Neuron (in vitro differentiated cells): Measurements from ENCODE around the gene IARS1.

Experiments
- H2AFZ ChIP-seq: one replicate; pipeline ENCODE4 v1.6.1; 2013; ENCODE audit warnings: low read depth, mild to moderate bottlenecking, inconsistent platforms, low read length, moderate library complexity
- H3K27me3 ChIP-seq: one replicate; pipeline ENCODE4 v1.6.1; 2013; ENCODE audit warnings: low read length; ENCODE audit not compliant: insufficient read depth
- H3K36me3 ChIP-seq: one replicate; pipeline ENCODE4 v1.6.1; 2013; ENCODE audit warnings: low read length; ENCODE audit not compliant: insufficient read depth
- H3K4me1 ChIP-seq: one replicate; pipeline ENCODE4 v1.6.1; 2013; ENCODE audit warnings: low read length; ENCODE audit not compliant: insufficient read depth
- H3K4me3 ChIP-seq: 2 replicates; pipeline ENCODE4 v1.5.1; 2013; ENCODE audit warnings: mild to moderate bottlenecking, low read length, moderate library complexity
- H3K9me3 ChIP-seq: one replicate; pipeline ENCODE4 v1.6.1; 2013; ENCODE audit warnings: low read length

The IARS1 gene

DNA sequence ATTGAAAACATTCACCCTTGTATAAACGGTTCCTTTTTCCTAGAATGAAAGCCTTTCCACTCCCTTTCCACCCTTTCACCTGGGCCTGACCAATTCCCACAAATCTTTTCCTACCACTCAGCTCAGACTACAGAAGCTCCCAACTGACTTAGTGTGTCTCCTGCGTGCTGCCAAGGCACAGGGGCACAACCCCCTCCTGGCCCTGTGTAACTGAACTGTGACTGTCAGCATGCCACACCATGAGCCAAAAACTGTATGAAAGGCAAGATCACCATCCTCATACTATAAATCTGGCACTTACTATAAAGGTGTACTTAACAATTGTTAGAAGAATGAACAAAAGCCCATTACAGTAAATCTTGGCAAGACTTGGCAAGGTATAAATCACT, 20.1 kb upstream of the IARS1 start:
- no peaks in the 10 kb centered on the region for H3K4me1 ChIP-seq
- H3K9me3 ChIP-seq: no peaks in the 10 kb centered on the region
- no peak overlapping the region for H3K4me3 ChIP-seq
- peaks cover 83% of the 10 kb centered on the region for H3K36me3 ChIP-seq
- no peak overlapping the region for H2AFZ ChIP-seq
- no peaks in the 10 kb centered on the region for H3K27me3 ChIP-seq

GRCh38 chr9:92312887-92313623, 19.6 kb upstream of the IARS1 start:
- H3K27me3 ChIP-seq: no peaks in the 10 kb centered on the region
- no peak overlapping the region for H2AFZ ChIP-seq
- H3K4me1 ChIP-seq: no peaks in the 10 kb centered on the region
- H3K4me3 ChIP-seq: no peak overlapping the region
- H3K9me3 ChIP-seq: no peaks in the 10 kb centered on the region
- peaks cover 83% of the 10 kb centered on the region for H3K36me3 ChIP-seq

- H3K4me1 ChIP-seq: no peaks in the 10 kb centered on the region
- peaks cover 83% of the 10 kb centered on the region for H3K36me3 ChIP-seq
- no peaks in the 10 kb centered on the region for H3K9me3 ChIP-seq
- no peaks in the 10 kb centered on the region for H3K27me3 ChIP-seq
- no peak overlapping the region for H3K4me3 ChIP-seq
- H2AFZ ChIP-seq: no peak overlapping the region
These were observed 17.1 kb upstream of the IARS1 start for GRCh38 chr9:92310562-92310961.

DNA sequence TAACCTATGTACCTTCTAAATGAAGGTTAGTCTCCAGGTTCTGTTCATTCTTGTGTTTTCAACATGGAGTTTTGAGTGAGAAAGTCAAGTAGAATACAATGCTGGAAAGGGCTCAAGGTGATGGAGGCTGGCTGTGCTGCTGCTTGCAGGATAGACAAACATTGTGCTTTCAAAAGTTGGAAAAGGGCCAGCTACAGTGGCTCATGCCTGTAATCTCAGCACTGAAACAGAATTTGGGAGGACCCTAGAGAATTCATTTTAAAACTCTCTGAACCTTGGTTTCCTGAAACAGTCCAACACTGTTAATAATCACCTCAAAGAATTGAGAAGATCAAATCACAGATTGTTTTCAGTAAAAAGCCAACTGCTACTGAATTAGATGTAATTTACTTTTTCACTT, 15.4 kb upstream of the IARS1 start:
- H3K36me3 ChIP-seq: peaks cover 88% of the 10 kb centered on the region
- H3K27me3 ChIP-seq: no peaks in the 10 kb centered on the region
- no peak overlapping the region for H2AFZ ChIP-seq
- no peak overlapping the region for H3K4me3 ChIP-seq
- H3K9me3 ChIP-seq: no peaks in the 10 kb centered on the region
- H3K4me1 ChIP-seq: no peaks in the 10 kb centered on the region

- no peak overlapping the region for H2AFZ ChIP-seq
These were observed 7.4 kb upstream of the IARS1 start for GRCh38 chr9:92300936-92301335.

GRCh38 chr9:92299116-92299515, 5.6 kb upstream of the IARS1 start:
- peaks cover 66% of the 10 kb centered on the region for H3K36me3 ChIP-seq
- no peaks in the 10 kb centered on the region for H3K9me3 ChIP-seq
- H3K4me1 ChIP-seq: peaks cover 13% of the 10 kb centered on the region
- H3K27me3 ChIP-seq: no peaks in the 10 kb centered on the region
- H3K4me3 ChIP-seq: no peak overlapping the region
- no peak overlapping the region for H2AFZ ChIP-seq

More at GRCh38 chr9:92300936-92301335, 7.4 kb upstream of the IARS1 start:
- Histone ChIP-seq H3K27me3 (no peaks in the 10 kb centered on the region), H3K9me3 (no peaks in the 10 kb centered on the region), H3K4me1 (no peaks in the 10 kb centered on the region), H3K36me3 (peaks cover 83% of the 10 kb centered on the region), H3K4me3 (no peak overlapping the region)

GRCh38 chr9:92298036-92298435, 4.5 kb upstream of the IARS1 start:
- H3K27me3 ChIP-seq: no peaks in the 10 kb centered on the region
- no peaks in the 10 kb centered on the region for H3K9me3 ChIP-seq
- H3K4me3 ChIP-seq: no peak overlapping the region
- H3K36me3 ChIP-seq: peaks cover 56% of the 10 kb centered on the region
- H3K4me1 ChIP-seq: peaks cover 13% of the 10 kb centered on the region
- H2AFZ ChIP-seq: no peak overlapping the region

- Histone ChIP-seq H3K9me3 (no peaks in the 10 kb centered on the region), H2AFZ (no peak overlapping the region), H3K4me1 (peaks cover 18% of the 10 kb centered on the region), H3K27me3 (no peaks in the 10 kb centered on the region), H3K4me3 (no peak overlapping the region), H3K36me3 (peaks cover 52% of the 10 kb centered on the region)
These were observed 4.1 kb upstream of the IARS1 start for GRCh38 chr9:92297611-92298010.

GRCh38 chr9:92295827-92296258, 2.3 kb upstream of the IARS1 start:
- Histone ChIP-seq H3K9me3 (no peaks in the 10 kb centered on the region), H3K36me3 (peaks cover 38% of the 10 kb centered on the region), H3K27me3 (no peaks in the 10 kb centered on the region), H3K4me3 (no peak overlapping the region), H2AFZ (no peak overlapping the region), H3K4me1 (peaks cover 25% of the 10 kb centered on the region)

DNA sequence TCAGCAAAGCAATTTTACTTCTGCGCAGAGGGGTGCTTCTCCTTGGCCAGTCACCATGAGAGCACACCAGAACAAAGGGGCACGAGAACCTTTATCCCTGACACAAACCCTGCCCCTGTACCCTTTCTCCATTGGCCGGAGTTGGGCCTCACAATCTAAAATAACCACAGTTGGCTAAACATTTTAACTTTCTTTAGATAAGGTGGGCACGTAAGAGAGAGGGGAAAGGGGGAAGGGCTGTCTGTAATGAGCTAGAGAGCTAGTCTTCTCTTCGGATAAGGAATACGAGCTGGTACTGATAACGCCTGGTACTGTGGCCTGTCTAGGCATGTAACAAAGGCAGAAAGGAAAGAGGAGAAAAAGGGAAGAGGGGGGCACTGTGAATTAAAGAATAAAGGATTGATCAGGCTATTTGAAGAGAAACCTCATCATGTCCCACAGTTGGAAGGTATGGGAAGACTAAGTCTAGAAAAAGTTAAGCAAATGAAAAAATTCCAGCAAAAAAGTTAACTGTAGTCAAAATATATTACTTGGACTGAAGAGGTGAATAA, 1.8 kb upstream of the IARS1 start:
- Histone ChIP-seq H3K4me3 (no peak overlapping the region), H3K9me3 (no peaks in the 10 kb centered on the region), H2AFZ (no peak overlapping the region), H3K36me3 (peaks cover 37% of the 10 kb centered on the region), H3K4me1 (peaks cover 25% of the 10 kb centered on the region), H3K27me3 (no peaks in the 10 kb centered on the region)

GRCh38 chr9:92294297-92294676, 790 bp upstream of the IARS1 start:
- H3K36me3 ChIP-seq: peaks cover 29% of the 10 kb centered on the region
- no peaks in the 10 kb centered on the region for H3K9me3 ChIP-seq
- H3K4me3 ChIP-seq: peak overlapping the region; percentile 81
- H2AFZ ChIP-seq: peak overlapping the region; percentile 38
- H3K4me1 ChIP-seq: peaks cover 25% of the 10 kb centered on the region
- H3K27me3 ChIP-seq: no peaks in the 10 kb centered on the region

- Histone ChIP-seq H3K4me1 (peaks cover 25% of the 10 kb centered on the region), H3K27me3 (no peaks in the 10 kb centered on the region), H2AFZ (no peak overlapping the region), H3K36me3 (peaks cover 28% of the 10 kb centered on the region), H3K9me3 (no peaks in the 10 kb centered on the region), H3K4me3 (peak overlapping the region; percentile 81)
These were observed 482 bp downstream of the IARS1 start for GRCh38 chr9:92293075-92293354.

DNA sequence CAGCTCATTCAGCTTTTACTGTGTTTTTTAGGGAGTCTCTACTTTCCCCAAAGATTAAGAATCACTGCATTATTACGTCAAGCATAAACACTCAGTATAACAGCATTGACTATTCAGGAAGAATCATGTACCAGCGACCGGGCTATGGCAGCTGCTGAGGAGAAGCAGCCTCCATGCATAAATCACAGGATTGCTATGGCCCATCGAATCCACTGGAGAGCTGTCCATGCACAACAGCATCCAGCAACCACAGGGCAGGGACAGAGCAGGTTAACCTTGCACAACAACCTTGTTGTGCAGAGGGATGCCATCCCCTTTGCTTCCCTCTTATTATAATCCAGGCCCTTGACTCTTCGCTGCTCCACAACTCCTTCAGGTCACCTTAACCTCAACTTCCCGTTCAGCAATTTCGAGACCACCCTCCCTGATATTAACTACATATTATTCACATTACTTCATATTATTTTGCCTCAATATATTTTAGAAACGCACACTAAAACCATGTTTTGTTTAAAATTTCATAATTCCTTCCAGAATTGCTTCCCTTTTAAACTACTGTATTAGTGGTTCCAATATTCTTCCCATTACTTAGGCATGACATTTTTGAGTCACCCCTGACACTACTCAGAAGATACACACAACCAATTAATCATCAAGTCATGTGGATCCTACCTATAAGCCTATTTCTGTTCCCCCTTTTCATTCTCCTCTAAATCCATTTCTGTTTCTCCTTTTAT, 991 bp downstream of the IARS1 start:
- H3K4me1 ChIP-seq: peaks cover 25% of the 10 kb centered on the region
- H3K4me3 ChIP-seq: peak overlapping the region; percentile 81
- H3K9me3 ChIP-seq: no peaks in the 10 kb centered on the region
- no peaks in the 10 kb centered on the region for H3K27me3 ChIP-seq
- no peak overlapping the region for H2AFZ ChIP-seq
- H3K36me3 ChIP-seq: peaks cover 28% of the 10 kb centered on the region
